DOHH2 (cell line): ENCODE measurements around the gene ADNP2.

Source experiments
- H3F3A ChIP-seq: fragments of 200-600 bp; sonication (generic), shearing (Covaris generic); 2 replicates; pipeline ENCODE4 v1.6.0; 2016; ENCODE audit warnings: antibody characterized with exemption, mild to moderate bottlenecking; ENCODE audit not compliant: control insufficient read depth, insufficient read depth
- H3K27ac ChIP-seq: fragments of 200-600 bp; sonication (generic); 2 replicates; pipeline ENCODE4 v1.5.1; 2014; ENCODE audit warnings: low read depth, mild to moderate bottlenecking, low read length, moderate library complexity
- H3K27me3 ChIP-seq: fragments of 200-600 bp; sonication (generic); 2 replicates; pipeline ENCODE4 v1.6.1; 2014; ENCODE audit warnings: mild to moderate bottlenecking, low read length, mixed read lengths; ENCODE audit not compliant: control insufficient read depth
- H3K36me3 ChIP-seq: fragments of 200-600 bp; sonication (generic); 2 replicates; pipeline ENCODE4 v1.6.1; 2014; ENCODE audit warnings: mild to moderate bottlenecking, low read length, moderate library complexity, mixed read lengths; ENCODE audit not compliant: control insufficient read depth
- H3K4me1 ChIP-seq: fragments of 200-600 bp; sonication (generic); 2 replicates; pipeline ENCODE4 v1.6.1; 2014; ENCODE audit warnings: mild to moderate bottlenecking, low read length, mixed read lengths; ENCODE audit not compliant: control insufficient read depth
- H3K4me2 ChIP-seq: fragments of 200-600 bp; sonication (generic); 2 replicates; pipeline ENCODE4 v1.6.0; 2014; ENCODE audit warnings: mild to moderate bottlenecking, low read length, moderate library complexity
- H3K4me3 ChIP-seq: fragments of 200-600 bp; sonication (generic); 2 replicates; pipeline ENCODE4 v1.5.1; 2014; ENCODE audit warnings: mild to moderate bottlenecking, low read length, mixed read lengths
- H3K79me2 ChIP-seq: fragments of 200-600 bp; sonication (generic); 2 replicates; pipeline ENCODE4 v1.6.1; 2014; ENCODE audit warnings: mild to moderate bottlenecking, low read length, mixed read lengths; ENCODE audit not compliant: control insufficient read depth
- H3K9me2 ChIP-seq: fragments of 200-600 bp; sonication (generic); replicated peaks from 2 replicates; pipeline ENCODE4 v1.6.1; 2014; ENCODE audit warnings: mild to moderate bottlenecking, low read length, mixed read lengths; ENCODE audit not compliant: control insufficient read depth
- H3K9me3 ChIP-seq: fragments of 200-600 bp; sonication (generic); 2 replicates; pipeline ENCODE4 v1.6.1; 2014; ENCODE audit warnings: antibody characterized with exemption, low read length, mixed read lengths; ENCODE audit not compliant: control insufficient read depth, insufficient read depth
- H4K20me1 ChIP-seq: fragments of 200-600 bp; sonication (generic); 2 replicates; pipeline ENCODE4 v1.6.0; 2014; ENCODE audit warnings: low read depth, mild to moderate bottlenecking, antibody characterized with exemption, low read length, moderate library complexity; ENCODE audit not compliant: control insufficient read depth, insufficient read depth
- CTCF ChIP-seq: fragments of 200-600 bp; sonication (generic); IDR thresholded peaks from one replicate; pipeline ENCODE4 v1.5.1; 2014; ENCODE audit warnings: antibody characterized with exemption, mild to moderate bottlenecking, low read depth, low read length; ENCODE audit not compliant: poor library complexity, severe bottlenecking
- EZH2phosphoT487 ChIP-seq: fragments of 200-600 bp; sonication (generic); IDR thresholded peaks from 2 replicates; pipeline ENCODE4 v1.6.1; 2017; ENCODE audit warnings: borderline replicate concordance, mild to moderate bottlenecking, antibody characterized with exemption, low read length, moderate library complexity, mixed read lengths

Gene ADNP2

GRCh38 chr18:80096032-80096565, 13.0 kb upstream of the ADNP2 start:
- no peaks in the 10 kb centered on the region for H3K4me1 ChIP-seq

GRCh38 chr18:80097201-80097600, 11.9 kb upstream of the ADNP2 start:
- Histone ChIP-seq H3K9me2 (no peaks in the 10 kb centered on the region), H3K4me3 (no peak overlapping the region), H3K4me2 (no peak overlapping the region), H3K27me3 (no peaks in the 10 kb centered on the region), H3K36me3 (no peaks in the 10 kb centered on the region), H3K27ac (no peak overlapping the region), H3K79me2 (no peaks in the 10 kb centered on the region), H3F3A (no peaks in the 10 kb centered on the region), H3K9me3 (no peaks in the 10 kb centered on the region), H3K4me1 (no peaks in the 10 kb centered on the region), H4K20me1 (no peaks in the 10 kb centered on the region)
- no peak for TF ChIP-seq EZH2phosphoT487
- no peak for TF ChIP-seq CTCF

More at GRCh38 chr18:80096032-80096565, 13.0 kb upstream of the ADNP2 start:
- H3K36me3 ChIP-seq = no peaks in the 10 kb centered on the region
- no peaks in the 10 kb centered on the region for H3K9me3 ChIP-seq
- H3K79me2 ChIP-seq = no peaks in the 10 kb centered on the region
- H3K9me2 ChIP-seq = no peaks in the 10 kb centered on the region
- H3K27ac ChIP-seq = no peak overlapping the region
- no peaks in the 10 kb centered on the region for H4K20me1 ChIP-seq
- H3K4me2 ChIP-seq = no peak overlapping the region
- H3F3A ChIP-seq = no peaks in the 10 kb centered on the region
- no peak for TF ChIP-seq EZH2phosphoT487
- TF ChIP-seq CTCF = no peak
- no peak overlapping the region for H3K4me3 ChIP-seq
- no peaks in the 10 kb centered on the region for H3K27me3 ChIP-seq

GRCh38 chr18:80103231-80103630, 5.8 kb upstream of the ADNP2 start:
- no peaks in the 10 kb centered on the region for H3K9me2 ChIP-seq
- no peak overlapping the region for H3K27ac ChIP-seq
- no peak overlapping the region for H3K4me2 ChIP-seq
- no peaks in the 10 kb centered on the region for H3K27me3 ChIP-seq
- H3K4me3 ChIP-seq = no peak overlapping the region
- H3K4me1 ChIP-seq = peaks cover 16% of the 10 kb centered on the region
- H3K9me3 ChIP-seq = no peaks in the 10 kb centered on the region; the same call in 1 of the 2 replicates
- peaks cover 8% of the 10 kb centered on the region; the same call in 1 of the 2 replicates for H3F3A ChIP-seq
- no peaks in the 10 kb centered on the region for H3K79me2 ChIP-seq
- no peak for TF ChIP-seq EZH2phosphoT487
- no peak for TF ChIP-seq CTCF
- no peaks in the 10 kb centered on the region for H4K20me1 ChIP-seq
- no peaks in the 10 kb centered on the region for H3K36me3 ChIP-seq
